GM13977 (cell line): Measurements from ENCODE around the gene TBC1D22A.

Experiments used
- DNase-seq: peaks from one replicate; pipeline ENCODE4 v3.0.0; 2012; ENCODE audit warnings: low spot score
- in situ Hi-C: fragments of 300-500 bp; cut with MboI; formaldehyde crosslinking; loops from one replicate; pipeline ENCODE4 v1.12.0; 2022; ENCODE audit warnings: low sequenced_read_pairs, low pct_unique_long_range_greater_than_20kb, mixed read lengths, inconsistent platforms; ENCODE audit not compliant: unreplicated experiment
- TF ChIP-seq, protein P1 (sequence below): IDR thresholded peaks from 2 replicates; pipeline ENCODE4 v1.5.1; 2012; ENCODE audit warnings: mild to moderate bottlenecking, control low read depth; ENCODE audit not compliant: insufficient read depth; ENCODE audit errors: extremely low read depth, missing control alignments

TBC1D22A gene

DNA sequence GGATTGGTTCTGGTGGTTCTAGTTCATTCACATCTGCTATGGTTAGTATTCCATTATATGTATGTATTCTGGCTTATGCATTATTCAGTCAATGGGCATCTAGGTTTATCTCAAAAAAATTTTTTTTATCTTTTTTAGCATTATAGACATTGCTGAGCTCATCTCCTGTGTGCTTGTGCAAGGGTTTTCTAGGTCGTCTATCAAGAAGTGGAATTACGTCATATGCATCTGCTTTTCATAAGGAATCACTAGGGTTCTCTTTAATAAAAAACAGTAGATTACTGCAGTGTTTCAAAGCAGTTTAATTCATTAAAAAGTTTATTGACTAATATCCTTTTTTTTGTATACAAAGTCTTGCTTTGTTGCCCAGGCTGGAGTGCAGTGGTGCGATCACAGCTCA lies 21.3 kb downstream of the TBC1D22A start:
- DNase-seq: no peak
- in situ Hi-C loops: no loop called here
- TF ChIP-seq, protein P1, sequence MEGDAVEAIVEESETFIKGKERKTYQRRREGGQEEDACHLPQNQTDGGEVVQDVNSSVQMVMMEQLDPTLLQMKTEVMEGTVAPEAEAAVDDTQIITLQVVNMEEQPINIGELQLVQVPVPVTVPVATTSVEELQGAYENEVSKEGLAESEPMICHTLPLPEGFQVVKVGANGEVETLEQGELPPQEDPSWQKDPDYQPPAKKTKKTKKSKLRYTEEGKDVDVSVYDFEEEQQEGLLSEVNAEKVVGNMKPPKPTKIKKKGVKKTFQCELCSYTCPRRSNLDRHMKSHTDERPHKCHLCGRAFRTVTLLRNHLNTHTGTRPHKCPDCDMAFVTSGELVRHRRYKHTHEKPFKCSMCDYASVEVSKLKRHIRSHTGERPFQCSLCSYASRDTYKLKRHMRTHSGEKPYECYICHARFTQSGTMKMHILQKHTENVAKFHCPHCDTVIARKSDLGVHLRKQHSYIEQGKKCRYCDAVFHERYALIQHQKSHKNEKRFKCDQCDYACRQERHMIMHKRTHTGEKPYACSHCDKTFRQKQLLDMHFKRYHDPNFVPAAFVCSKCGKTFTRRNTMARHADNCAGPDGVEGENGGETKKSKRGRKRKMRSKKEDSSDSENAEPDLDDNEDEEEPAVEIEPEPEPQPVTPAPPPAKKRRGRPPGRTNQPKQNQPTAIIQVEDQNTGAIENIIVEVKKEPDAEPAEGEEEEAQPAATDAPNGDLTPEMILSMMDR: no peak

GRCh38 chr22:46788441-46789172 lies 26.2 kb downstream of the TBC1D22A start:
- DNase-seq: peak; percentile 71
- in situ Hi-C loops: no loop called here
- TF ChIP-seq, protein P1: no peak

- DNase-seq: no peak
- TF ChIP-seq, protein P1: no peak
Observed at GRCh38 chr22:46789992-46790391, 27.5 kb downstream of the TBC1D22A start.

GRCh38 chr22:46791201-46791731 lies 28.8 kb downstream of the TBC1D22A start:
- in situ Hi-C loops: no loop called here
- TF ChIP-seq, protein P1: no peak
- peak; percentile 60 for DNase-seq

More at GRCh38 chr22:46789992-46790391, 27.5 kb downstream of the TBC1D22A start:
- in situ Hi-C loops: no loop called here

GRCh38 chr22:46792061-46792796 lies 29.8 kb downstream of the TBC1D22A start:
- in situ Hi-C loops: no loop called here
- TF ChIP-seq, protein P1: no peak

DNA sequence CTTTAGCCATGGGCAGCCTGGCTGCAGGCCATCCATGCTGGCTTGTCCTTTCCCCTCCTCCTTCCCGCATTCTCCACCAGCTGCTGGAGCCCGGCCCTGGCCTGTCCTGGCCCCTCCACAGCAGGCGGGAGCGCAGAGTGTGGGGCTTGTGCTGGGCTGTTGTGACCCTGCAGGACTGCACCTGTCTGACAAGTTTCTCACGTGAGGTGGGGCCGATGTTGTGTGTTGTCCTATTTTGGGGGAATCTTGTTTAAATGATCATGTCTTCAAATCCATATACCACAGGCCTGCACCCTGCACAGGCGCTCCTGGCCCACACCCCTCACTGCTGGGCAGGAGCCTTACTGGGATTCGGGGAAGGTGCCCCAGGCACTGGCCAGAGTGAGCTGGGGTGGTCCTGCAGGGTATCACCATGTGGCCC lies 30.4 kb downstream of the TBC1D22A start:
- in situ Hi-C loops: no loop called here
- TF ChIP-seq, protein P1: no peak
- DNase-seq: no peak

More at GRCh38 chr22:46792061-46792796, 29.8 kb downstream of the TBC1D22A start:
- no peak for DNase-seq
